GM23338 (cell line): ENCODE data around the gene RAD51C.

Experiments used
- CREB1 ChIP-seq: fragments of 250-450 bp; sonication (Bioruptor Pico); IDR thresholded peaks from 2 replicates; pipeline ENCODE4 v1.5.0; 2020; ENCODE audit warnings: low read depth, mild to moderate bottlenecking, moderate library complexity
- CTCF ChIP-seq, 2 experiments: fragments of 200-600 bp in 1 of 2; sonication (generic) in 1 of 2; conservative IDR thresholded peaks; 2 replicates each; pipeline versions ENCODE4 v1.5.1 to v1.6.1; 2016 to 2017; ENCODE audit warnings: antibody characterized with exemption in 2 of 2, low read depth in 2 of 2, mild to moderate bottlenecking in 2 of 2, moderate library complexity in 1 of 2
- EZH2 ChIP-seq: fragments of 200-600 bp; sonication (generic); IDR thresholded peaks from one replicate; pipeline ENCODE4 v1.8.0; 2017; ENCODE audit warnings: antibody characterized with exemption, mild to moderate bottlenecking, low read depth; ENCODE audit not compliant: unreplicated experiment
- EZH2phosphoT487 ChIP-seq: fragments of 200-600 bp; sonication (generic); IDR thresholded peaks from one replicate; pipeline ENCODE4 v1.8.1; 2018; ENCODE audit warnings: antibody characterized with exemption; ENCODE audit not compliant: unreplicated experiment
- NANOG ChIP-seq: IDR thresholded peaks from 2 replicates; pipeline ENCODE4 v1.6.1; 2016; ENCODE audit warnings: antibody characterized with exemption, borderline replicate concordance
- POLR2AphosphoS5 ChIP-seq: IDR thresholded peaks from 2 replicates; pipeline ENCODE4 v1.6.1; 2016; ENCODE audit warnings: antibody characterized with exemption, low read depth
- REST ChIP-seq: IDR thresholded peaks from one replicate; pipeline ENCODE4 v1.6.1; 2018; ENCODE audit warnings: antibody characterized with exemption; ENCODE audit not compliant: unreplicated experiment

- TF ChIP-seq CTCF (conservative IDR thresholded peaks at IDR 0.05; ENCODE audit: low read depth in 2 of 2) = no peak
- TF ChIP-seq EZH2 = no peak
- TF ChIP-seq EZH2phosphoT487 = no peak
- TF ChIP-seq POLR2AphosphoS5 = no peak
- TF ChIP-seq REST = no peak
- TF ChIP-seq CREB1 = no peak
- TF ChIP-seq NANOG = no peak
Observed at GRCh38 chr17:58779446-58779845, 87.0 kb downstream of the RAD51C start.
